ENCODE data around the gene TGFBR3. TPM values are rescaled to one million over a fixed set of nuclear protein-coding genes. Genes with fewer than 3 reads are reported as not detected.

TGFBR3 gene
- total and polyA plus RNA-seq, 10 donors: 5.2 to 254 (median 166) TPM

GRCh38 chr1:91851130-91852010 lies 34.6 kb downstream of the TGFBR3 start:
- Histone ChIP-seq H3K27ac (peak overlapping the region; percentile 11 to 91 (median 82)), H3K27me3 (replicated peaks in 1 of 7) (no peaks in the 10 kb centered on the region), H3K4me3 (peak overlapping the region in 2 of 8 donors; percentile 20 to 31), H3K9me3 (no peaks in the 10 kb centered on the region), H3K36me3 (no peaks in the 10 kb centered on the region), H3K4me1 (peaks cover 8 to 65% (median 40%) of the 10 kb centered on the region in 6 donors)
- intact Hi-C loops (cut with DNase I; ENCODE audit: low total_unique reads): no loop called here
- TF ChIP-seq, protein P1, sequence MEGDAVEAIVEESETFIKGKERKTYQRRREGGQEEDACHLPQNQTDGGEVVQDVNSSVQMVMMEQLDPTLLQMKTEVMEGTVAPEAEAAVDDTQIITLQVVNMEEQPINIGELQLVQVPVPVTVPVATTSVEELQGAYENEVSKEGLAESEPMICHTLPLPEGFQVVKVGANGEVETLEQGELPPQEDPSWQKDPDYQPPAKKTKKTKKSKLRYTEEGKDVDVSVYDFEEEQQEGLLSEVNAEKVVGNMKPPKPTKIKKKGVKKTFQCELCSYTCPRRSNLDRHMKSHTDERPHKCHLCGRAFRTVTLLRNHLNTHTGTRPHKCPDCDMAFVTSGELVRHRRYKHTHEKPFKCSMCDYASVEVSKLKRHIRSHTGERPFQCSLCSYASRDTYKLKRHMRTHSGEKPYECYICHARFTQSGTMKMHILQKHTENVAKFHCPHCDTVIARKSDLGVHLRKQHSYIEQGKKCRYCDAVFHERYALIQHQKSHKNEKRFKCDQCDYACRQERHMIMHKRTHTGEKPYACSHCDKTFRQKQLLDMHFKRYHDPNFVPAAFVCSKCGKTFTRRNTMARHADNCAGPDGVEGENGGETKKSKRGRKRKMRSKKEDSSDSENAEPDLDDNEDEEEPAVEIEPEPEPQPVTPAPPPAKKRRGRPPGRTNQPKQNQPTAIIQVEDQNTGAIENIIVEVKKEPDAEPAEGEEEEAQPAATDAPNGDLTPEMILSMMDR (IDR thresholded peaks at IDR 0.05 in 8 of 11, conservative IDR thresholded peaks at IDR 0.05 in 3 of 11): no peak
- peak in 2 of 3 donors; percentile 72 to 80 for TF ChIP-seq POLR2AphosphoS5 (IDR thresholded peaks at IDR 0.05)
- DNase-seq: peak; percentile 85
- WGBS, 5 donors: 59 to 77% (median 62%) methylated on average over 13 of the region's 13 CpGs

- Histone ChIP-seq H3K4me3 (peak overlapping the region in 2 of 8 donors; percentile 20 to 31), H3K36me3 (no peaks in the 10 kb centered on the region), H3K27me3 (replicated peaks in 1 of 7) (no peaks in the 10 kb centered on the region), H3K4me1 (peaks cover 13 to 71% (median 46%) of the 10 kb centered on the region in 6 donors), H3K9me3 (no peaks in the 10 kb centered on the region), H3K27ac (peak overlapping the region; percentile 11 to 91 (median 82))
- WGBS, 5 donors: 43 to 74% (median 60%) methylated on average over 1 of the region's 1 CpG
- TF ChIP-seq, protein P1 (IDR thresholded peaks at IDR 0.05 in 8 of 11, conservative IDR thresholded peaks at IDR 0.05 in 3 of 11): no peak
- TF ChIP-seq POLR2AphosphoS5 (IDR thresholded peaks at IDR 0.05) (no peak), POLR2A (IDR thresholded peaks at IDR 0.05) (no peak)
- intact Hi-C loops (cut with DNase I; ENCODE audit: low total_unique reads): no loop called here
- DNase-seq: no peak
Measured at GRCh38 chr1:91850708-91851107, 35.2 kb downstream of the TGFBR3 start.

DNA sequence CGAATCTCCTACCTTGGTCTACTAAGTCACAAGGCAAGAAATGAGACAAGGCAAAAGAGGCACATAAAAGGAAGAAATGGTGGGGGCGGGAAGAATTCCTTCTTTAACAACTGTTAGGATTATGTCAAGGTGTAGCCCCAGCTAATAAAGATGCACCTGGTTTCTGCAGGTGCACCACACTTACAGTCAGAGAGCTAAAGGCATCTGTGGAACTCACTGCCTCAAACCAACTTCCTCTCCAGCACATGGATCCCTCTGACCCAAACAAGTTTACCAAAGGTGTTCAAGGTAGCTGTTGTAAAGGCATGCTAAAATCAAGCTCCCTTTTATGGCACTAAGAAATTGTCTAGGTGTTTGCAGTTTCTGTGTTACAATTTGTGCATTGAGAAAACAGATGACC lies 38.1 kb downstream of the TGFBR3 start:
- no peak for TF ChIP-seq POLR2AphosphoS5 (IDR thresholded peaks at IDR 0.05)
- TF ChIP-seq POLR2A (IDR thresholded peaks at IDR 0.05): no peak
- TF ChIP-seq, protein P1 (IDR thresholded peaks at IDR 0.05 in 8 of 11, conservative IDR thresholded peaks at IDR 0.05 in 3 of 11): no peak
- H3K27ac ChIP-seq: peak overlapping the region in 2 of 8 donors; percentile 10 to 82
- WGBS, 5 donors: 78 to 88% (median 81%) methylated on average over 2 of the region's 2 CpGs
- no peaks in the 10 kb centered on the region for H3K9me3 ChIP-seq
- no peaks in the 10 kb centered on the region for H3K27me3 ChIP-seq (replicated peaks in 1 of 7)
- peaks cover 23 to 84% (median 52%) of the 10 kb centered on the region in 6 donors for H3K4me1 ChIP-seq
- no peaks in the 10 kb centered on the region for H3K36me3 ChIP-seq
- H3K4me3 ChIP-seq: no peak overlapping the region
- no peak for DNase-seq
- intact Hi-C loops (cut with DNase I; ENCODE audit: low total_unique reads): no loop called here

- WGBS, 5 donors: 43 to 70% (median 56%) methylated on average over 2 of the region's 2 CpGs
- intact Hi-C loops (cut with DNase I; ENCODE audit: low total_unique reads): no loop called here
- peak overlapping the region in 7 of 8 donors; percentile 8 to 54 (median 33) for H3K27ac ChIP-seq
- H3K36me3 ChIP-seq: no peaks in the 10 kb centered on the region
- H3K9me3 ChIP-seq: no peaks in the 10 kb centered on the region
- no peak overlapping the region for H3K4me3 ChIP-seq
- no peaks in the 10 kb centered on the region for H3K27me3 ChIP-seq (replicated peaks in 1 of 7)
- H3K4me1 ChIP-seq: peaks cover 19 to 83% (median 48%) of the 10 kb centered on the region in 6 donors
- DNase-seq: no peak
- TF ChIP-seq POLR2AphosphoS5 (IDR thresholded peaks at IDR 0.05) (no peak), POLR2A (IDR thresholded peaks at IDR 0.05) (no peak)
- TF ChIP-seq, protein P1 (IDR thresholded peaks at IDR 0.05 in 8 of 11, conservative IDR thresholded peaks at IDR 0.05 in 3 of 11): no peak
Measured at GRCh38 chr1:91846639-91847013, 39.3 kb downstream of the TGFBR3 start.
